ENCODE results near the gene PF4V1. TPM values are rescaled to one million over a fixed set of nuclear protein-coding genes. Genes with fewer than 3 reads are reported as not detected.

PF4V1 gene
- total and polyA plus RNA-seq, 9 of the 15 experiments (the other 6 are each of a cell fraction or from before 2014, with no cell fraction given) = not detected

- no TSS peak for BruUV-seq (replicated peaks)
- no peaks in the 10 kb centered on the region for H3K27me3 ChIP-seq (ENCODE audit: control insufficient read depth in 2 of 2, insufficient read depth in 2 of 2, low read length in 2 of 2)
- CTCF ChIA-PET (ENCODE audit: low intra/inter-chr PET ratio) = no interaction called here
- intact Hi-C loops (cut with micrococcal nuclease) = no loop called here
- H3K79me2 ChIP-seq (ENCODE audit: control insufficient read depth, insufficient read depth, low read length) = no peaks in the 10 kb centered on the region
- H3K4me3 ChIP-seq = no peak overlapping the region
- TF ChIP-seq EHMT2 (IDR thresholded peaks at IDR 0.05) = peak; percentile 59; the same call in 1 of the 2 replicates
- peak; percentile 79 for TF ChIP-seq REST (IDR thresholded peaks at IDR 0.05; ENCODE audit: borderline replicate concordance)
- TF ChIP-seq REST (CRISPR knock-in tag; IDR thresholded peaks at IDR 0.05; ENCODE audit: low read depth) = no peak
- TF ChIP-seq CBX5 (IDR thresholded peaks at IDR 0.05; ENCODE audit: borderline replicate concordance, low read depth) = no peak
- no peak for ATAC-seq
- no peaks in the 10 kb centered on the region for H3K4me1 ChIP-seq (replicated peaks in 1 of 2; ENCODE audit: control insufficient read depth in 2 of 2, insufficient read depth in 2 of 2, low read length in 2 of 2)
- DNase-seq (ENCODE audit: extremely low read depth in 1 of 4, low spot score in 3 of 4) = no peak
- no peaks in the 10 kb centered on the region for H4K20me1 ChIP-seq (replicated peaks; ENCODE audit: control insufficient read depth, insufficient read depth, low read length)
- H3K36me3 ChIP-seq (ENCODE audit: control insufficient read depth, insufficient read depth, low read length) = no peaks in the 10 kb centered on the region
- no peak overlapping the region for H3K4me2 ChIP-seq (ENCODE audit: insufficient read depth, low read length)
- no peak for FAIRE-seq
- no peak overlapping the region for H3K27ac ChIP-seq (ENCODE audit: extremely low read depth, low read depth, low read length)
- H2AFZ ChIP-seq (ENCODE audit: low read depth, low read length) = no peak overlapping the region
- no peaks in the 10 kb centered on the region for H3K9me1 ChIP-seq (ENCODE audit: control insufficient read depth, insufficient read depth, low read length)
- no peak overlapping the region for H3K9ac ChIP-seq (ENCODE audit: insufficient read depth in 1 of 2, low read depth in 2 of 2, low read length in 2 of 2)
- POLR2A ChIA-PET = interaction anchor here (1.3 kb wide), 1 partner anchor 14 kb away, joined by 5 read pairs; no protein-coding TSS in a partner anchor
- H3K9me3 ChIP-seq (replicated peaks; ENCODE audit: control insufficient read depth, insufficient read depth, low read depth, low read length) = no peaks in the 10 kb centered on the region
- in situ Hi-C loops (cut with MboI) = no loop called here
- 71% methylated on average over 1 of the region's 1 CpG for WGBS (ENCODE audit: insufficient coverage, low coverage, missing lambda C conversion rate)
Observed at GRCh38 chr4:73817341-73817740, 35.8 kb upstream of the PF4V1 start.
